ENCODE data around the gene RRBP1. TPM values are rescaled to one million over a fixed set of nuclear protein-coding genes. Genes with fewer than 3 reads are reported as not detected.

RRBP1 gene
- total RNA-seq, 1 donor from 2014 or later: 101 TPM

GRCh38 chr20:17587824-17588223, 94.2 kb downstream of the RRBP1 start:
- TF ChIP-seq CTCF (IDR thresholded peaks at IDR 0.05): no peak
- H3K27ac ChIP-seq: peak overlapping the region; percentile 67 to 75

GRCh38 chr20:17587148-17587547, 94.9 kb downstream of the RRBP1 start:
- no peaks in the 10 kb centered on the region for H3K9me3 ChIP-seq
- no peak for DNase-seq (ENCODE audit: low spot score in 2 of 2)
- no peaks in the 10 kb centered on the region for H3K27me3 ChIP-seq
- H3K4me1 ChIP-seq: peaks cover 10 to 55% of the 10 kb centered on the region in 2 donors
- no peak for TF ChIP-seq CTCF (IDR thresholded peaks at IDR 0.05)
- intact Hi-C loops (cut with DNase I): no loop called here
- H3K27ac ChIP-seq: peak overlapping the region; percentile 67 to 75
- peaks cover 0 to 21% of the 10 kb centered on the region in 2 donors for H3K36me3 ChIP-seq
- peak overlapping the region; percentile 12 to 55 for H3K4me3 ChIP-seq

More at GRCh38 chr20:17587824-17588223, 94.2 kb downstream of the RRBP1 start:
- intact Hi-C loops (cut with DNase I): loop anchor here (2.0 kb wide), 2 partner anchors 17 to 25 kb away; partner anchors contain the start of gene DSTN
- Histone ChIP-seq H3K4me3 (peak overlapping the region; percentile 28 to 55), H3K4me1 (peaks cover 10 to 61% of the 10 kb centered on the region in 2 donors), H3K9me3 (no peaks in the 10 kb centered on the region), H3K36me3 (peaks cover 0 to 19% of the 10 kb centered on the region in 2 donors), H3K27me3 (no peaks in the 10 kb centered on the region)
- no peak for DNase-seq (ENCODE audit: low spot score in 2 of 2)

DNA sequence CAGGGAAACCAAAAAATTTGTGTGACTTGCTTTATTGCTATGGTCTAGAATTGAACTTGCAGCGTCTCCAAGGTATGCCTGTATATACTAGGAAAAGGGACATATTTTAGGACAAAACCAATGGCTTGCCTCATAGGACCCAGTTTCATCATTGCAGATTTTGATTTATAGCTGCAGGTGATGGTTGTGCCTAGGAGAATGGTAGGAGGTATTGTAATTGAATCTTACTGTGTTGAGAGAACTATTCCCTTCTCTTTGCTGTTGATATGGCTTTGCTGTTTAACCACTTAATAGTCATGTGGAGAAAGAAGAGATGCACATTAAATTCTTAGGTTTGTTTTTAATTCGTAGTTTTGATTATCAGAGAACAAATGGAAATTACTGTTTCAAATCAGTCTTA, 95.8 kb downstream of the RRBP1 start:
- intact Hi-C loops (cut with DNase I): no loop called here
- H3K4me1 ChIP-seq: peaks cover 10 to 50% of the 10 kb centered on the region in 2 donors
- peak overlapping the region in 1 of 2 donors; percentile 67 for H3K27ac ChIP-seq

GRCh38 chr20:17584689-17585088, 97.4 kb downstream of the RRBP1 start:
- peaks cover 0 to 28% of the 10 kb centered on the region in 2 donors for H3K36me3 ChIP-seq
- H3K27ac ChIP-seq: peak overlapping the region; percentile 32 to 41
- TF ChIP-seq CTCF (IDR thresholded peaks at IDR 0.05): no peak
- no peaks in the 10 kb centered on the region for H3K9me3 ChIP-seq
- no peak for DNase-seq (ENCODE audit: low spot score in 2 of 2)
- intact Hi-C loops (cut with DNase I): no loop called here
- peak overlapping the region; percentile 10 to 12 for H3K4me3 ChIP-seq
- peaks cover 10 to 58% of the 10 kb centered on the region in 2 donors for H3K4me1 ChIP-seq
- no peaks in the 10 kb centered on the region for H3K27me3 ChIP-seq

More for the DNA sequence above, 95.8 kb downstream of the RRBP1 start:
- H3K4me3 ChIP-seq: peak overlapping the region in 1 of 2 donors; percentile 55
- no peak for TF ChIP-seq CTCF (IDR thresholded peaks at IDR 0.05)
- H3K36me3 ChIP-seq: peaks cover 0 to 21% of the 10 kb centered on the region in 2 donors
- no peaks in the 10 kb centered on the region for H3K9me3 ChIP-seq
- no peak for DNase-seq (ENCODE audit: low spot score in 2 of 2)
- H3K27me3 ChIP-seq: no peaks in the 10 kb centered on the region

- no peak for TF ChIP-seq CTCF (IDR thresholded peaks at IDR 0.05)
- H3K27me3 ChIP-seq: no peaks in the 10 kb centered on the region
- peaks cover 9 to 65% of the 10 kb centered on the region in 2 donors for H3K4me1 ChIP-seq
- DNase-seq (ENCODE audit: low spot score in 2 of 2): no peak
- H3K27ac ChIP-seq: peak overlapping the region in 1 of 2 donors; percentile 34
- peaks cover 0 to 33% of the 10 kb centered on the region in 2 donors for H3K36me3 ChIP-seq
- H3K4me3 ChIP-seq: peak overlapping the region in 1 of 2 donors; percentile 21
- intact Hi-C loops (cut with DNase I): no loop called here
- H3K9me3 ChIP-seq: no peaks in the 10 kb centered on the region
Observed at GRCh38 chr20:17583126-17583525, 98.9 kb downstream of the RRBP1 start.
